Endometrial microvascular endothelial cells (primary cell): ENCODE results near the gene OXT. TPM values are rescaled to one million over a fixed set of nuclear protein-coding genes. Genes with fewer than 3 reads are reported as not detected.
"Not testable (repeated sequence)": the region's sequence is repeated elsewhere in the genome, so short reads cannot be mapped to it uniquely, and the experiment has no call there.

Source experiments
- in situ Hi-C: cut with HindIII; loops from 2 replicates; pipeline ENCODE4 v1.10.0; 2017; ENCODE audit warnings: low sequenced_read_pairs, low pct_unique_long_range_greater_than_20kb; ENCODE audit errors: inconsistent ontology term
- total RNA-seq: library from RNA; depleted of rRNA; stranded (reverse); fragments of >200 nt; gene quantifications from one replicate; pipeline ENCODE4 v1.2.3, GENCODE V29; 2015; ENCODE audit errors: inconsistent ontology term

Gene OXT
- total RNA-seq: not detected

DNA sequence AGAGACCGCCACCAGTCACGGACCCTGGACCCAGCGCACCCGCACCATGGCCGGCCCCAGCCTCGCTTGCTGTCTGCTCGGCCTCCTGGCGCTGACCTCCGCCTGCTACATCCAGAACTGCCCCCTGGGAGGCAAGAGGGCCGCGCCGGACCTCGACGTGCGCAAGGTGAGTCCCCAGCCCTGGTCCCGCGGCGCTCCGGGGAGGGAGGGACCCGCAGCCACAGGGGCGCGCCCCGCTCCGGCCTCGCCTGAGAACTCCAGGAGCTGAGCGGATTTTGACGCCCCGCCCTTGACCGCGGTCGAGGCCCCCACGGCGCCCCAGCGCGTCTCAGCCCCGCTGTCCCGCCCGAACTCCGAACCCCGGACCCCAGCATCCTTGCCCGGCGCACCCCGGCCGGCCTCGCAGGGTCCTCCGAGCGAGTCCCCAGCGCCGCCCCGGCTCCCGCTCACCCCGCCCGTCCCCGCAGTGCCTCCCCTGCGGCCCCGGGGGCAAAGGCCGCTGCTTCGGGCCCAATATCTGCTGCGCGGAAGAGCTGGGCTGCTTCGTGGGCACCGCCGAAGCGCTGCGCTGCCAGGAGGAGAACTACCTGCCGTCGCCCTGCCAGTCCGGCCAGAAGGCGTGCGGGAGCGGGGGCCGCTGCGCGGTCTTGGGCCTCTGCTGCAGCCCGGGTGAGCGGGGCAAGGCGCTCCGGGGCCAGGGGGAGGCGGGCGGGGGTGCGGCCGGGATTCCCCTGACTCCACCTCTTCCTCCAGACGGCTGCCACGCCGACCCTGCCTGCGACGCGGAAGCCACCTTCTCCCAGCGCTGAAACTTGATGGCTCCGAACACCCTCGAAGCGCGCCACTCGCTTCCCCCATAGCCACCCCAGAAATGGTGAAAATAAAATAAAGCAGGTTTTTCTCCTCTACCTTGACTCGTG, at the start of gene OXT:
TSS of gene OXT (plus strand) at position 11 of the 920 bp plus-strand sequence. CDS start at position 47, 36 bp downstream.
- in situ Hi-C loops: no loop called here

DNA sequence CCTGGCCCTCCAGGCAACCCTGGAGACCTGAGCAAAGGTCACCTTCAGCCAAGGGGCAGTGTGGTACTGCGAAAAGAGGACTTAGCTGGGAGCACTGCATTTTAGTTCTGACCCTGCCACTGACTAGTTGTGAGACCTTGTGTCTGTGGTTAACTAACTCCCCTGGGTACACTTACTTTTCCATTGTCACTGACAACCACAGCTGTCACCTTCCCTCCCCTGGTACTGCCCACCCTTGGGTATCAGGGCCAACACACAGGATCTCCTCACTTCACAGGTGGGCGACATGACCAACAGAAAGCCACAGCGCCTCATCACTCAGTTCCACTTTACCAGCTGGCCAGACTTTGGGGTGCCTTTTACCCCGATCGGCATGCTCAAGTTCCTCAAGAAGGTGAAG, 49.6 kb upstream of the OXT start:
- in situ Hi-C loops: no loop called here

DNA sequence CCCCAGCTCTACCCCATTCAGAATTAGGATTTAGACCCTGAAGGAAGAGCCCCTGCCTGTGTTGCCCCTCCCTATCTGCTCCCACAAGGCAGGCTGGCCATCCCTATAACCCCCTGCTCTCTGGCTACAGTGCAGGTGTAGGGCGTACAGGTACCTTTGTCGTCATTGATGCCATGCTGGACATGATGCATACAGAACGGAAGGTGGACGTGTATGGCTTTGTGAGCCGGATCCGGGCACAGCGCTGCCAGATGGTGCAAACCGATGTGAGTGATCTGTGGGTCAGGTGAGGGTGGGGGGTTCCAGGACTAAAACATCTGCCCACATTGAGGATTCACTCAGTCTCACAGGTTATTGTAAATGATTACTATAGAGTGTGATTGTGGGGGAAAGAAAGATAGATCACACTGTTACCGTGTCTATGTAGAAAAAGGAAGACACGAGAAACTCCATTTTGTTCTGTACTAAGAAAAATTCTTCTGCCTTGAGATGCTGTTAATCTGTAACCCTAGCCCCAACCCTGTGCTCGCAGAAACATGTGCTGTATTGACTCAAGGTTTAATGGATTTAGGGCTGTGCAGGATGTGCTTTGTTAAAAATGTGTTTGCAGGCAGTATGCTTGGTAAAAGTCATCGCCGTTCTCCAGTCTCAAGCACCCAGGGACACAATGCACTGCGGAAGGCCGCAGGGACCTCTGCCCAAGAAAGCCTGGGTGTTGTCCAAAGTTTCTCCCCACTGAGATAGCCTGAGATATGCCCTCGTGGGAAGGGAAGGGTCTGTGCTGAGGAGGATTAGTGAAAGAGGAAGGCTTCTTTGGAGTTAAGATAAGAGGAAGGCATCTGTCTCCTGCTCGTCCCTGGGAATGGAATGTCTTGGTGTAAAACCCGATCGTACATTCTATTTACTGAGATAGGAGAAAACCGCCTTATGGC, 48.6 kb upstream of the OXT start:
- in situ Hi-C loops: not testable (repeated sequence)

DNA sequence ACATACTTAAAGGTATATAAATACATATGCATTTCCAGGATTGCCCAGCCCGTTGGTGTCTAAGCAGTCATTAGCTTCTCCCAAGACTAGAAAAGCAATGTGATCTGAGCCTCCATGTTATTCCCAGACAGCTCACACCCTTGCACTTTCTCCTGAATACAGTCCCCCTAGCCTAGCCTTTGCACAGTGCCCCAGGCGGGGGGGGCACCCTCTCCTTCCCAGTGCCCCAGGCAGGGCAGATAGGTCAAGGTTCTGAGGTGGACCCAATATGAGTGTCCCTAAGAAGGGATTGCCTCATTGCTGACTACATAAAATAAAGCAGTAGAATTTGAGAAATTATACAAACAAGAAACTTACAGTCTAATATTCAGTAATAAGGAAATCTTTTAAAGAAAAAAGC, 43.4 kb upstream of the OXT start:
- in situ Hi-C loops: no loop called here

GRCh38 chr20:3031524-3032147, 39.8 kb upstream of the OXT start:
- in situ Hi-C loops: no loop called here

- in situ Hi-C loops: no loop called here
Measured at GRCh38 chr20:3032624-3033023, 38.8 kb upstream of the OXT start.

DNA sequence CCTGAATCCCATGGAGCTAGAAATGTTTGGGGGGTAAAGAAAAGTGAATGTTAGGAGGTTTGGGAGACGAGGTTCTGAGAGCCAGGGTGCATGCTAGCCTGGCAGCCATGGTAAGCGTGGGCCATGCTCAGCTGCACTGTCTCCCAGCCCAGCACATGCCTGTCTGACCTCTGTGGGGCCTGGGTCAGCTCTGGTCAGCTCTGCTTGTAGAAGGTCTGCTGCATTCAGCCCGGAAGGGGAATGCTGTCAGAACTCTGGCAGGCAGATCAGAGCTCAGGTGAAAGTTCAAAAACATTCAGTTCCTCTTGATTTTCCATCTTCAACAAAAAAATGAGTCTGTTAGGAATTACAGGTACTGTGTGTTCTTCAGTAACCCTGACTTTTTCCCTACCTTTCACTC, 33.8 kb upstream of the OXT start:
- in situ Hi-C loops: no loop called here

GRCh38 chr20:3038454-3038853, 33.0 kb upstream of the OXT start:
- in situ Hi-C loops: no loop called here

GRCh38 chr20:3039426-3039825, 32.0 kb upstream of the OXT start:
- in situ Hi-C loops: no loop called here

- in situ Hi-C loops: no loop called here
Measured at GRCh38 chr20:3040086-3040485, 31.3 kb upstream of the OXT start.

GRCh38 chr20:3041854-3042409, 29.5 kb upstream of the OXT start:
- in situ Hi-C loops: no loop called here

GRCh38 chr20:3042625-3043024, 28.8 kb upstream of the OXT start:
- in situ Hi-C loops: no loop called here

- in situ Hi-C loops: no loop called here
Measured at GRCh38 chr20:3043322-3043721, 28.1 kb upstream of the OXT start, which contains the start of gene GNRH2. Gene GNRH2 (plus strand): TSS chr20:3043622. CDS start chr20:3044415, 793 bp downstream.

DNA sequence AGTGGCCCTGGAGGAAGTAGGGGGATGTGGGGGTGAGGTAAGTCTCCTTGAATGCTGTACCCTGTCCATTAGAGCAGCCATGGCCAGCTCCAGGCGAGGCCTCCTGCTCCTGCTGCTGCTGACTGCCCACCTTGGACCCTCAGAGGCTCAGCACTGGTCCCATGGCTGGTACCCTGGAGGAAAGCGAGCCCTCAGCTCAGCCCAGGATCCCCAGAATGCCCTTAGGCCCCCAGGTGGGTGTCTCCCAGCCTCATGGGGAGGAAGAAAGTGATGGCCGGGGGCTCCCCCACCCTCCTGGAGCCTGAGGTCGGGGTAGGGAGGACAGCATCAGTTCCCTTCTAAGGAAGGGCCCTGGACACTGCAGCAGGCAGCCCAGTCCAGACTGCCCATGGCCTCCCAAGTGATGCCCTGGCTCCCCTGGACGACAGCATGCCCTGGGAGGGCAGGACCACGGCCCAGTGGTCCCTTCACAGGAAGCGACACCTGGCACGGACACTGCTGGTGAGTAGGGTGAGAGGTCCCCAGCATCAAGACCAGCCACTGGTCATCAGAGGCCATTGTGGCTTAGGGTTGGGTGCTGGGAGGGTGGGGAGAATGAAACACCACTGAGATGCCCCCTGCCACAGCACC, 27.0 kb upstream of the OXT start:
- in situ Hi-C loops: no loop called here

DNA sequence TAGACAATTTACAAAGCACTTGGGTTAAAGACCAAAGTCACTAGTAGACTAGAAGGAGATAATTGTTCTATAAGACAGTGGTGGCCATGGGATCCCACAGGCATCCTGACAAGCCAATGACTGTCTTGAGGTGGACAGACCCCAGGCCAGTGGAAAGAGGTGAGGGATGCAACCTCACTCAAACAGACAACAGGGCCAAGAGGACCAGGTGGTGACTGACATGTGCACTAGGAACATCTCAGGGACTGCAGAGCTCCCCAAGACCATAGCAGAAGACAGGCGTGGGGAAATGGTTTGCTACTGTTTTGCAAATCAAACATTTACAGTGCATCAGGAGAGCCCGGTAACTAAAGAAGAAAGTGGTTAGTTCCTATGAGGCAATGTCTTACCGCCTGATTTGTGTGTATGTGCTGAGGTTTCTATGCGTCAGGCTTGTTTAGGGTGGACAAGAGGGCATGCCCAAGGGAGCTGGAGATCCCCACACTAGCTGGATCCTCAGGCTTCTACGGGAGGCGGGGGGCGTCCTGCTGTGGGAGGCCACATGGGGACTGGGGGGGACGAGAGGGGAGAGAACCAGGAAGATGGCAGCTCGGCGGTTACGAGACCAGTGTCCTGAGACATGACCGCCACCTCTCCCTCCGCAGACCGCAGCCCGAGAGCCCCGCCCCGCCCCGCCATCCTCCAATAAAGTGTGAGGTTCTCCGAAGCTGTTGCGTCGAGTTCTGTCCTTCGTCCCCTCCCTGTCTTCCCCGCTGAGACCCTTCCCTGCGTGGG, 26.2 kb upstream of the OXT start:
- in situ Hi-C loops: no loop called here

DNA sequence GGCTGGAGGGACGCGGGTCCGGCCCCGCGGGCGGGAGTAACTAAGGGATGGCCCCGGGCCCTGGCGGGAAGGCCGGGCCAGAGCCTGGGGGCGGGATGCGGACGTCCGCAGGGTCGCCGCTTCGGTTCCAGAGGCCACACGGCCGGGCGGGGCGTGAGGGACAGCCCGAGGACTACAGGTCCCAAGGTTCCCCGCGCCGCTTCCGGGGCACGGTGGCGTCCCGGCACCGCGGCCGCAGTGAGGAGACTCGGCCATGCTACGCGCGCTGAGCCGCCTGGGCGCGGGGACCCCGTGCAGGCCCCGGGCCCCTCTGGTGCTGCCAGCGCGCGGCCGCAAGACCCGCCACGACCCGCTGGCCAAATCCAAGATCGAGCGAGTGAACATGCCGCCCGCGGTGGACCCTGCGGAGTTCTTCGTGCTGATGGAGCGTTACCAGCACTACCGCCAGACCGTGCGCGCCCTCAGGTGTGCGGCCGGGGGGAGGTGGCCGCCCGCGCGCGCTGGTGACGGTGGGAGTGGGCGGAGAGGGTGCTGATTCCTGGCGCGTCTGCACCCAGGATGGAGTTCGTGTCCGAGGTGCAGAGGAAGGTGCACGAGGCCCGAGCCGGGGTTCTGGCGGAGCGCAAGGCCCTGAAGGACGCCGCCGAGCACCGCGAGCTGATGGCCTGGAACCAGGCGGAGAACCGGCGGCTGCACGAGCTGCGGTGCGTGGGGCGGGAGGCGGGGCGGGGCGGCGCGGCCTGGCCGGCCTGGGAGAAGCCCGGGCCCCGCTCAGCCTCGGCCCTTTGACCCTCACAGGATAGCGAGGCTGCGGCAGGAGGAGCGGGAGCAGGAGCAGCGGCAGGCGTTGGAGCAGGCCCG, 25.4 kb upstream of the OXT start, which contains the start of gene MRPS26:
TSS of gene MRPS26 (plus strand) at position 237 of the 861 bp plus-strand sequence. CDS start at position 254, 17 bp downstream.
- in situ Hi-C loops: no loop called here
